Naive thymus-derived CD8-positive, alpha-beta T cell (primary cell): ENCODE data around the gene MBTPS1. TPM values are rescaled to one million over a fixed set of nuclear protein-coding genes. Genes with fewer than 3 reads are reported as not detected.

Experiments used
- ATAC-seq, 2 donors: fragments of 150-1000 bp; cut with Tn5 transposase in 1 of 2; sonication (Bioruptor Pico), chemical (Tn5 transposase) in 1 of 2; 1 replicate in 1 of 2; 2 replicates in 1 of 2; pipeline ENCODE4 v1.10.0; 2021; ENCODE audit warnings: mild to moderate bottlenecking in 2 of 2, moderate library complexity in 2 of 2
- POLR2A ChIA-PET: fragments of 350-600 bp; sonication (Branson Sonifier 250); formaldehyde crosslinking; loops from one replicate; lab custom pipeline; 2021; ENCODE audit warnings: antibody characterized with exemption; lab: Charles Lee
- DNase-seq, 10 donors: peaks; one replicate each; pipeline versions ENCODE4 v3.0.0 to v3.0.0-alpha.2; 2020 to 2022
- H3K27ac Mint-ChIP-seq, 10 donors: one replicate each; pipeline ENCODE4 v1.8.0; 2020 to 2022; ENCODE audit warnings: mild to moderate bottlenecking in 10 of 10, mixed read lengths in 10 of 10, moderate library complexity in 4 of 10, inconsistent platforms in 1 of 10
- H3K27me3 Mint-ChIP-seq, 5 donors: one replicate each; pipeline ENCODE4 v1.8.0; 2021 to 2022; ENCODE audit warnings: mixed read lengths in 5 of 5
- H3K36me3 Mint-ChIP-seq, 3 donors: one replicate each; pipeline ENCODE4 v1.8.0; 2020 to 2022; ENCODE audit warnings: mixed read lengths in 3 of 3, mild to moderate bottlenecking in 2 of 3, inconsistent platforms in 1 of 3
- H3K4me1 Mint-ChIP-seq, 4 donors: one replicate each; pipeline ENCODE4 v1.8.0; 2021 to 2022; ENCODE audit warnings: mixed read lengths in 4 of 4
- H3K4me3 Mint-ChIP-seq, 10 donors: one replicate each; pipeline ENCODE4 v1.8.0; 2020 to 2022; ENCODE audit warnings: mild to moderate bottlenecking in 10 of 10, mixed read lengths in 10 of 10, moderate library complexity in 6 of 10, inconsistent platforms in 1 of 10
- H3K9me3 Mint-ChIP-seq, 9 donors: one replicate each; pipeline ENCODE4 v1.8.0; 2020 to 2022; ENCODE audit warnings: mixed read lengths in 9 of 9, mild to moderate bottlenecking in 3 of 9, inconsistent platforms in 1 of 9, moderate library complexity in 1 of 9
- polyA plus RNA-seq, 3 donors: library from polyadenylated mRNA; unstranded; fragments of 300-500 nt; fragmentation: Illumina TruSeq; gene quantifications; one replicate each; pipeline ENCODE4 v1.2.3, GENCODE V29; 2021
- total RNA-seq, 8 experiments: library from RNA in 2 of 8; stranded (reverse) in 2 of 8; gene quantifications; one replicate each; pipeline ENCODE4 v1.2.3 and lab custom pipeline; 2021 to 2026

MBTPS1 gene
- total and polyA plus RNA-seq, 5 experiments from 2014 or later, result 50.9 to 150 (median 71.4) TPM

DNA sequence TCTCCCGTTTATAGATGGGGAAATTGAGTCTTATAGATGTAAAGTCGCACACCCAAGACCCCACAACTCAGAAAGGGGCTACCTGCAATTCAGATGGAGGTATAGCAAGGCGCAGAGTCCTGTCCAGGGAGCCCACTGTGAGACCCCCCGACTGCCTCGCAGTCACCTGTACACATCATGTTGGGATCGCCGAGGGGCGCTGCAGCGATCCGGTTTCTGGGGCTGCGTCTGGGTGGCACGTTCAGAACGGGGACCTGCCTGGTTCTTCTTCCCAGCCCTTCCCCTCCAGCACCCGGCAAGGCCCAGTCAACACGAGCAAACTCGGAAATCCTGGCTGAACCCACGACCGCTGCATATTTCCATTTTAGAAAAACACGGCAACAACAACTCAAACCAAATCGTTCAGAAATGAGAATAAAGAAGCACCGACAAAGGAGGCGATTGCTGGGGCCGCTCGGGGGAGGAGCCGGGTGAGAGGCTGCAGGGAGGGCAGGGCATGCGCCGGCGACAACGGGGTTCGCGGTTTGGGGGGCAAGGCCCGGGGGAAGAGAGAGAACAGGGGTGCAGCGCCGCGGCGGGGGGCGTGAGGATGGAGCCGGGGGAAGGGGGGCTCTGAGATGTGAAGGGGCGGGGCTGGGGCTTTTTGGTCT lies 27.6 kb upstream of the MBTPS1 start:
- Mint-ChIP-seq H3K4me1 (peaks cover 15 to 37% (median 31%) of the 10 kb centered on the region in 4 donors), H3K9me3 (no peaks in the 10 kb centered on the region), H3K27ac (peak overlapping the region; percentile 75 to 97 (median 93)), H3K27me3 (peaks cover 0 to 3% (median 0%) of the 10 kb centered on the region in 5 donors), H3K36me3 (no peaks in the 10 kb centered on the region), H3K4me3 (peak overlapping the region; percentile 90 to 99 (median 96))
- ATAC-seq (peak; percentile 59 to 69), DNase-seq (peak; percentile 17 to 76 (median 52))
- POLR2A ChIA-PET, result interaction anchor here (0.7 to 1.5 kb wide), 6 partner anchors 9 to 55 kb away, joined by 3 to 40 read pairs (median 3); partner anchors contain the start of genes MBTPS1 and TAF1C

DNA sequence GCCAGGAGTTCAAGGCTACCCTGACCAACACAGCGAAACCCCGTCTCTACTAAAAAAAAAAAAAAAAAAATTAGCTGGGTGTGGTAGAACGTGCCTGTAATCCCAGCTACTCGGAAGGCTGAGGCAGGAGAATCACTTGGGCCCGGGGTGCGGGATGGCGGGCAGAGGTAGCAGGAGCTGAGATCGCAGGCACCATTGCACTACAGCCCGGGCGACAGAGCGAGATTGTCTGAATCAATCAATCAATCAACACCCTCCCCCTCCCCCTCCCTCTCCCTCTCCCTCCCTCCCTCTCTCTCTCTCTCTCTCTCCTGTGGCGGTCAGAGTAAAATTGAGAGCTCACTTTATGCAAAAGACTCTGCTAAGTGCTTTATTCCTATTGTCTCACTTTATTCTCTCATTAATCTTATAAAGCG lies 27.1 kb upstream of the MBTPS1 start:
- POLR2A ChIA-PET, result interaction anchor here (0.7 kb wide), 1 partner anchor 8 kb away, joined by 3 read pairs; no protein-coding TSS in a partner anchor
- Mint-ChIP-seq H3K27ac (peak overlapping the region in 9 of 10 donors; percentile 75 to 97 (median 93)), H3K27me3 (peaks cover 0 to 3% (median 0%) of the 10 kb centered on the region in 5 donors), H3K4me3 (peak overlapping the region; percentile 90 to 99 (median 96)), H3K4me1 (peaks cover 20 to 42% (median 36%) of the 10 kb centered on the region in 4 donors), H3K9me3 (no peaks in the 10 kb centered on the region), H3K36me3 (no peaks in the 10 kb centered on the region)
- DNase-seq (no peak), ATAC-seq (no peak)

DNA sequence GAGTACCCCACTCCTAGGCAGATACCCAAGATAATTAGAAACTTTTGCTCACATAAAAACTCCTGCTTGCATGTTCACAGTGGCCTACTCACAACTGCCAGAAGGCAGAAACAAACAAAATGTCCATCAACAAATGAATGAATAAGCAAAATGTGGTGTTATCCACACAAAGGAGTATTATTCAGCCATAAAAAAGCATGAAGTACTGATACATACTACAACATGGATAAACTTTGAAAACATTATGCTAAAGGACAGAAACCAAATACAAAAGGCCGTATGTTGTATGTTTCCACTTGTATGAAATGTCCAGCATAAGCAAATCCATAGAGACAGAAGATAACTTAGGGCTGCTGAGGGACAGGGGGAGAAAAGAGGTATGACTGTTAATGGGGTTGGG lies 26.3 kb upstream of the MBTPS1 start:
- ATAC-seq, result no peak
- H3K36me3 Mint-ChIP-seq, result no peaks in the 10 kb centered on the region
- POLR2A ChIA-PET, result no interaction called here
- H3K27me3 Mint-ChIP-seq, result peaks cover 0 to 3% (median 0%) of the 10 kb centered on the region in 5 donors
- no peaks in the 10 kb centered on the region for H3K9me3 Mint-ChIP-seq
- peaks cover 23 to 47% (median 42%) of the 10 kb centered on the region in 4 donors for H3K4me1 Mint-ChIP-seq
- peak overlapping the region in 9 of 10 donors; percentile 6 to 99 (median 69) for H3K4me3 Mint-ChIP-seq
- H3K27ac Mint-ChIP-seq, result peak overlapping the region in 4 of 10 donors; percentile 21 to 67 (median 43)
- DNase-seq, result no peak

DNA sequence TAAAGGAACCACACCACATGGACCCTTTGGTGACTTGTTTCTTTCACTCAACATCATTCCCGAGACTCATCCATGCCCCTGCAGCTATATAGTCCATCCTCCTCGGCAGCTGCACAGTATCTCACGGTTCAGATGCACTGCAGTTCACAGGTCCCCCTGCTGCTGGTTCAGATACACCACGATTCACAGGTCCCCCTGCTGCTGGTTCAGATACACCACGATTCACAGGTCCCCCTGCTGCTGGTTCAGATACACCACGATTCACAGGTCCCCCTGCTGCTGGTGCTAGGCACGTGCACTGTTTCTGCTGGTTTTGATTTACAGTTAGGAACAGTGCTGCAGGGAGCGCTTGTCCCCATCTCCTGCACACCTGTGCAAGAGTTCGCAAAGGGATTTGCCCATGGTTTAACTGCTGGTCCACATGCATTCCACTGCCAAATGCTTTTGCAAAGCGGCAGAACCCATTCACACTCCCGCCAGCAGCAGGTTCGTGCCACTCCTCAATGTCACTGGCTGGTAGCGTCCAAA lies 24.5 kb upstream of the MBTPS1 start:
- peaks cover 0 to 2% (median 0%) of the 10 kb centered on the region in 5 donors for H3K27me3 Mint-ChIP-seq
- POLR2A ChIA-PET, result interaction anchor here (0.6 to 1.0 kb wide), 2 partner anchors 25 to 868 kb away, joined by 4 read pairs; partner anchors contain the start of gene MBTPS1
- peak overlapping the region in 2 of 10 donors; percentile 39 to 78 for H3K27ac Mint-ChIP-seq
- H3K4me1 Mint-ChIP-seq, result peaks cover 31 to 61% (median 49%) of the 10 kb centered on the region in 4 donors
- peak; percentile 6 to 21 for ATAC-seq
- peak in 6 of 10 donors; percentile 4 to 30 (median 18) for DNase-seq
- no peaks in the 10 kb centered on the region for H3K9me3 Mint-ChIP-seq
- H3K4me3 Mint-ChIP-seq, result peak overlapping the region in 1 of 10 donors; percentile 29
- no peaks in the 10 kb centered on the region for H3K36me3 Mint-ChIP-seq

DNA sequence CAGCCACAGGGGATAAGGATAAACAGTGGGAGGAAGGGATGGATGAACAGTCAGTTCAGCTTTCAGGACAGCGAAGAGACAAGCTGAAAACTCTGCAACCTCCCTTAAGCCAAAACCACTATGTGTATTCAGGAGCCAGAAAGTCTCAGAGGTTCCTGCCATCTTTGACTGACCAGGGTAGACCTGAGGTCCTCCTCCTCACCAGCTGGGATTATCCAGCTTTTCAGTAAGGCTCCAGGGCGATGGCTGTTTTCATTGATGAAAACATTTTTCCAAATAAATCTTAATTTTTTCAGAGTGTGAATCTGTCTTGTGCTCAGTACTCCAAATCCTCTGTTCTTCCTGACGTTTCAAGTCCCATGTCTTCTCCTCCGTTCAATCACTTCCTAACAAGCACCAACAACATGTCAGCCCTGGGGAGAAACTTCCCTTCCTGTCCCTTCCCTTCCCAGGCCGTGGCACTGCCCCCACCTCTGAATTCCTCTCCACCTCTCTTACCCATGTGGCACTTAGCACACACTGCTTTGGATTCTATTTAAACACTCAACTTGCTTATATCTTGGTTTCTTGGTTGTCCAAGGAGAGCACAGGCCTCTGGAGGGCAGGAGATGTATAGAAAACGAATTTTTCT lies 23.0 kb upstream of the MBTPS1 start:
- Mint-ChIP-seq H3K36me3 (peaks cover 0 to 2% (median 0%) of the 10 kb centered on the region in 3 donors), H3K4me1 (peaks cover 39 to 68% (median 56%) of the 10 kb centered on the region in 4 donors), H3K27ac (peak overlapping the region in 3 of 10 donors; percentile 1 to 65 (median 36)), H3K9me3 (no peaks in the 10 kb centered on the region), H3K27me3 (no peaks in the 10 kb centered on the region), H3K4me3 (no peak overlapping the region)
- no peak for ATAC-seq
- POLR2A ChIA-PET, result interaction anchor here (2.7 kb wide), 1 partner anchor 23 kb away, joined by 15 read pairs; the partner anchor contains the start of gene MBTPS1
- no peak for DNase-seq

DNA sequence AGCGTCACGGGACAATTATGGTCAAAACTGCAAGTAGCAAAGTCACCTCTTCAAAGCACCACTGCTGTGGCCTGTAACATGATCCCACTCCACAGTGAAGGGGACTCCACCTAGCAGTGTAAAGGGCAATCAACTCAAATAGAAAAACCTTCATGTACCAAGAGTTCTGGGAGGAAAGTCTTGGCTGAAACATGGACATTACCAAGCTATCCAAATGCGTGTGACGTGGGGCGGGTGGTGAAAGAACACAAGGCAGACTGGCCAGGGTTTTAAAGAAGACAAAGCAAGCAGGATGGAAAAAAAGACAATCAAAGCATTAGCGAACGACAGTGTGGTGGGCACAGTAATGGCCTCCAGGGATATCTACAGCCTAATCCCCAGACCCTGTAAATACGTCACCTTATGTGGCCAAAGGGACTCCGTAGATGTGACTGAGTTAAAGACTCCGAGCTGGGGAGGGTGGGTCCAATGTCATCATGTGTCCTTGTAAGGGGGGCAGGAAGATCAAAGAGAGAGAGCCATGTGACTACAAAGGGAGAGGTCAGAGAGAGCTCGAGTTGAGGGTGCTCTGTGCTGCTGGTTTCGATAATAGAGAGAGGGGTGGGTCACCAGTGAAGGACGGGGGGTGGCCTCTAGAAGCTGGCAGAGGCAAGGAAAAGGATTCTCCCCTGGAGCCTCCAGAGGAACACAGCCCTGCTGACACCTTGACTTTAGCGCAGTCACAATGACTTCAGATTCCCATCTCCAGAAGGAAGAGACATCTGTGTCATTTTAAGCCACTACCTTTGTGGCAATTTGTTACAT lies 22.3 kb upstream of the MBTPS1 start:
- Mint-ChIP-seq H3K27me3 (no peaks in the 10 kb centered on the region), H3K9me3 (no peaks in the 10 kb centered on the region), H3K4me3 (peak overlapping the region in 3 of 10 donors; percentile 5 to 41 (median 27)), H3K27ac (peak overlapping the region in 6 of 10 donors; percentile 0 to 71 (median 64)), H3K36me3 (peaks cover 0 to 7% (median 0%) of the 10 kb centered on the region in 3 donors), H3K4me1 (peaks cover 34 to 67% (median 52%) of the 10 kb centered on the region in 4 donors)
- DNase-seq (no peak), ATAC-seq (peak; percentile 52 to 67)
- POLR2A ChIA-PET, result interaction anchor here (0.6 to 2.7 kb wide), 3 partner anchors 22 to 962 kb away, joined by 3 to 15 read pairs (median 3); partner anchors contain the start of gene MBTPS1

DNA sequence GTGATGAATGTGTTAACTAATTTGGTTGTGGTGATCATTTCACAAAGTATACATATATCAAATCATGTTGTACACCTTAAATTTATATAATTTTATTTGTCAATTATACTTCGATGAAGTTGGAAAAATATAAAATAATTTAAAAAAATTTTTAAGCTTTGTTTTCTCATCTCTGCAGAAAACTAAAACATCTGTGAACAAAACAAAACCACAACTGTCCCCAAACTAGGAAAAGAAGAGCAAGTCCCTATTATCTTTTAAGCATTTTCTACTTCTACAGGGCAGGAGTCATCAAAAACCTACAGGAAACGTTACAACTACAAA lies 21.7 kb upstream of the MBTPS1 start:
- no peak for ATAC-seq
- peak overlapping the region in 3 of 10 donors; percentile 0 to 36 (median 1) for H3K27ac Mint-ChIP-seq
- peaks cover 33 to 63% (median 50%) of the 10 kb centered on the region in 4 donors for H3K4me1 Mint-ChIP-seq
- DNase-seq, result no peak
- H3K9me3 Mint-ChIP-seq, result no peaks in the 10 kb centered on the region
- no peaks in the 10 kb centered on the region for H3K27me3 Mint-ChIP-seq
- POLR2A ChIA-PET, result interaction anchor here (2.7 kb wide), 1 partner anchor 22 kb away, joined by 15 read pairs; the partner anchor contains the start of gene MBTPS1
- peaks cover 0 to 7% (median 0%) of the 10 kb centered on the region in 3 donors for H3K36me3 Mint-ChIP-seq
- peak overlapping the region in 1 of 10 donors; percentile 41 for H3K4me3 Mint-ChIP-seq

DNA sequence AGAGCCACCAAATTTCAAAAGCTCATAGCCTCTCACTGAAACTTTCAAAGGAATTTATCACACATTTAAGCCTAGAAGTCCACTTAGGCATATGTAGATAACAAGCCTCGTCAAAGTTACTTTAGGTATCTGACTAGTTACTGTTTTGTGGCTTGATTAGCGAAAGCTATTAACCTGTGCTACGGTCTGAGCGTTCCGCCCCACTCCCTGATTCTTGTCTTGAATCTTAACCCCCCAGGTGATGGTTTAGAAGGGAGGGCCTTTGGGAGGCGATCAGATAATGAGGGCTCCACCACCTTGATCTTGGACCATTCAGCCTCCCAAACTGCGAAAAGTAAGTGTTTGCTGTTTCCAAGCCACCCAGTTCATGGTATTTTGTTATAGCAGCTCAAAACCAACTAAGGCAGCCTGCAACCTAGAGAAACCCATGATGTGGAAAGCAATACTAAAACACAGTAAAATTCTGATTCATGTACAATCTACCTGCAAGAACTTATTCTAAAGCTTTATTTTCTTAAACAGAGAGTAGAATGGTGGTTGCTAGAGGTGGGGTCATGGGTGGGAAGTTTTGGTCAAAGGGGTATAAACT lies 21.1 kb upstream of the MBTPS1 start:
- H3K4me3 Mint-ChIP-seq, result no peak overlapping the region
- peaks cover 0 to 7% (median 0%) of the 10 kb centered on the region in 3 donors for H3K36me3 Mint-ChIP-seq
- H3K27me3 Mint-ChIP-seq, result no peaks in the 10 kb centered on the region
- no peaks in the 10 kb centered on the region for H3K9me3 Mint-ChIP-seq
- ATAC-seq (no peak), DNase-seq (no peak)
- peak overlapping the region in 1 of 10 donors; percentile 17 for H3K27ac Mint-ChIP-seq
- H3K4me1 Mint-ChIP-seq, result peaks cover 29 to 58% (median 45%) of the 10 kb centered on the region in 4 donors
- POLR2A ChIA-PET, result interaction anchor here (2.7 kb wide), 1 partner anchor 21 kb away, joined by 15 read pairs; the partner anchor contains the start of gene MBTPS1

DNA sequence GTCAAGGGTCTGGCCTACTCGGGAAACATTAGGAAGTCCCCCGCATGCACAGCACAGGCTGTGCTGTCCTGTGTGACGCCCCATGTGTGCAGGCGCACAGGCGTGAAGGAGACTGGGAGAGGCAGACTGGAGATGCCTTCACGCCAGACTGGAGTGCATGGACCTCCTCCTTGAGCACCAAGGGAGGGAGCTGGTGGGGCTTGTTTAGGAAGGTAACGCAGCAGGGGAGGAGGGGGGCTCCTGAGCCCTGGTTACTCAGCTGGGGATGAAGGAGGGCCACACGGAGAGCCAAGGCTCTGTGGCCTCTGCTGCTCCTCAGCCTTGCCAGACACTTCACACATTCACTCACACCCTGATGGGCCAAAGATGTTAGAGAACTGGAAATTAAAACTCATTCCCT lies 20.5 kb upstream of the MBTPS1 start:
- H3K4me1 Mint-ChIP-seq, result peaks cover 29 to 57% (median 45%) of the 10 kb centered on the region in 4 donors
- no peak overlapping the region for H3K4me3 Mint-ChIP-seq
- no peak for ATAC-seq
- no peaks in the 10 kb centered on the region for H3K9me3 Mint-ChIP-seq
- H3K27me3 Mint-ChIP-seq, result no peaks in the 10 kb centered on the region
- peak overlapping the region in 1 of 10 donors; percentile 79 for H3K27ac Mint-ChIP-seq
- H3K36me3 Mint-ChIP-seq, result peaks cover 0 to 9% (median 0%) of the 10 kb centered on the region in 3 donors
- POLR2A ChIA-PET, result interaction anchor here (2.7 kb wide), 1 partner anchor 21 kb away, joined by 15 read pairs; the partner anchor contains the start of gene MBTPS1
- DNase-seq, result no peak

DNA sequence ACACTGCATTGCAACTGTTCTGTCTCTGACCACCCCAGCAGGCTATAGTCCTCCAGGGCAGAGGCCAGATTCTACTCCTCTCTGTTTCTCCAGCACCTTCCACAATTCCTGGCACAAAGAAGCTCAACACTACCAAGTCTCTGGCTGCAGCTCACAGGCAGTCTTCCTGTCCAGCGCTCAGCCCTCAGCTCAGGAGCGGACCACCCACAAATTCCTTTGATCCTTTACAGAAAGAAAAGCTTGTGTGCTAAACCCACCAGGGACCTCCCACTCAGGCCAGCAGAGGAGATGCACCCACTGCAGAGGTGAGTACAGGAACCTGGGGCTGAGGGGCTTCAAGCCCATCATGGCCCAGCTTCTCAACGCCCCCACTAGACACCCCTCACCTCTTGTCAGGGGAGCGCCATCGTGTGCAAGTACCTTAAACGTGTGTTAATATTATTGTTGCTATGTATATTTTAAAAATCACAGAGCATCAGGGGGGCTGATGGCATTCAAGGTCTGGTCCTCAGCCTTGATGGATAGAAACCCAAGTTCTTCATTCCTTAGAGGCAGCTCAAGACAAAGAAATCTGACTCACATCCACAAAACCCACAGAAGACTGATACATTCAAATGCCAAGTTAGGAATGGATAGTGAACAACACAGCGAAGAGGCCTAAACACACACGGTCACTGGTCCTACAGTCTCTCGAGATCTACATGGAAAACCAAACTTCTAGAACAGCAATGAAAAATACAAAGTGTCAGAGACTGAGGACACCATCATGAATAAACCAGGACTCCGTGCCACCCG lies 19.8 kb upstream of the MBTPS1 start:
- POLR2A ChIA-PET, result no interaction called here
- DNase-seq (no peak), ATAC-seq (no peak)
- Mint-ChIP-seq H3K27ac (peak overlapping the region in 3 of 10 donors; percentile 41 to 79 (median 69)), H3K4me1 (peaks cover 27 to 51% (median 42%) of the 10 kb centered on the region in 4 donors), H3K27me3 (no peaks in the 10 kb centered on the region), H3K4me3 (no peak overlapping the region), H3K36me3 (peaks cover 0 to 9% (median 0%) of the 10 kb centered on the region in 3 donors), H3K9me3 (no peaks in the 10 kb centered on the region)
